GM06990 (cell line): ENCODE measurements around the gene VAPA.

Source experiments
- DNase-seq: peaks from one replicate; pipeline ENCODE4 v3.0.0-alpha.2; 2011; ENCODE audit not compliant: insufficient read length; ENCODE audit errors: extremely low read depth
- H3K27me3 ChIP-seq: replicated peaks from 2 replicates; pipeline ENCODE4 v1.6.0; 2011; ENCODE audit warnings: low read length; ENCODE audit not compliant: control insufficient read depth, insufficient read depth
- H3K36me3 ChIP-seq: 2 replicates; pipeline ENCODE4 v1.5.1; 2011; ENCODE audit warnings: low read length; ENCODE audit not compliant: control insufficient read depth, insufficient read depth
- H3K4me3 ChIP-seq: replicated peaks from 2 replicates; pipeline ENCODE4 v1.5.1; 2011; ENCODE audit warnings: low read depth, mild to moderate bottlenecking, control low read depth, low read length
- CTCF ChIP-seq: IDR thresholded peaks from 2 replicates; pipeline ENCODE4 v1.5.1; 2011; ENCODE audit warnings: low read length, control low read depth, mild to moderate bottlenecking, inconsistent platforms; ENCODE audit not compliant: insufficient read depth, poor library complexity, severe bottlenecking

Gene VAPA

GRCh38 chr18:9969247-9969646 is 55.4 kb downstream of the VAPA start:
- Histone ChIP-seq H3K4me3 (no peak overlapping the region), H3K36me3 (no peaks in the 10 kb centered on the region), H3K27me3 (0 out of 2 replicates have a peak, but pooled peaks cover 2% of the 10 kb centered on the region)
- DNase-seq, result no peak
- no peak for TF ChIP-seq CTCF

GRCh38 chr18:9971313-9971920 is 57.6 kb downstream of the VAPA start:
- peak; percentile 61 for TF ChIP-seq CTCF
- no peak for DNase-seq
- Histone ChIP-seq H3K4me3 (no peak overlapping the region), H3K36me3 (no peaks in the 10 kb centered on the region), H3K27me3 (0 out of 2 replicates have a peak, but pooled peaks cover 2% of the 10 kb centered on the region)

- no peak for DNase-seq
- no peak overlapping the region for H3K4me3 ChIP-seq
- no peak for TF ChIP-seq CTCF
Measured at GRCh38 chr18:9973470-9973869, 59.7 kb downstream of the VAPA start.

GRCh38 chr18:9974279-9974915 is 60.6 kb downstream of the VAPA start:
- H3K4me3 ChIP-seq, result no peak overlapping the region
- no peak for TF ChIP-seq CTCF
- H3K36me3 ChIP-seq, result no peaks in the 10 kb centered on the region
- DNase-seq, result no peak
- no peaks in the 10 kb centered on the region for H3K27me3 ChIP-seq

More at GRCh38 chr18:9973470-9973869, 59.7 kb downstream of the VAPA start:
- no peaks in the 10 kb centered on the region for H3K36me3 ChIP-seq
- H3K27me3 ChIP-seq, result 0 out of 2 replicates have a peak, but pooled peaks cover under 1% of the 10 kb centered on the region

GRCh38 chr18:9975658-9976057 is 61.8 kb downstream of the VAPA start:
- Histone ChIP-seq H3K27me3 (no peaks in the 10 kb centered on the region), H3K4me3 (no peak overlapping the region), H3K36me3 (no peaks in the 10 kb centered on the region)
- no peak for DNase-seq
- TF ChIP-seq CTCF, result no peak

GRCh38 chr18:9982711-9983110 is 68.9 kb downstream of the VAPA start:
- no peak overlapping the region for H3K4me3 ChIP-seq
- no peak for DNase-seq
- no peaks in the 10 kb centered on the region; the same call in 1 of the 2 replicates for H3K27me3 ChIP-seq
- no peaks in the 10 kb centered on the region for H3K36me3 ChIP-seq
- TF ChIP-seq CTCF, result no peak
